Medulla oblongata (tissue), 1 donor: ENCODE measurements around the gene SNX20.
A peak's percentile ranks its signal among the peaks of the same experiment; 100 is the strongest.

Experiments
- DNase-seq: peaks from one replicate; pipeline ENCODE4 v3.0.0-alpha.2; 2015; ENCODE audit errors: extremely low spot score

SNX20 gene

DNA sequence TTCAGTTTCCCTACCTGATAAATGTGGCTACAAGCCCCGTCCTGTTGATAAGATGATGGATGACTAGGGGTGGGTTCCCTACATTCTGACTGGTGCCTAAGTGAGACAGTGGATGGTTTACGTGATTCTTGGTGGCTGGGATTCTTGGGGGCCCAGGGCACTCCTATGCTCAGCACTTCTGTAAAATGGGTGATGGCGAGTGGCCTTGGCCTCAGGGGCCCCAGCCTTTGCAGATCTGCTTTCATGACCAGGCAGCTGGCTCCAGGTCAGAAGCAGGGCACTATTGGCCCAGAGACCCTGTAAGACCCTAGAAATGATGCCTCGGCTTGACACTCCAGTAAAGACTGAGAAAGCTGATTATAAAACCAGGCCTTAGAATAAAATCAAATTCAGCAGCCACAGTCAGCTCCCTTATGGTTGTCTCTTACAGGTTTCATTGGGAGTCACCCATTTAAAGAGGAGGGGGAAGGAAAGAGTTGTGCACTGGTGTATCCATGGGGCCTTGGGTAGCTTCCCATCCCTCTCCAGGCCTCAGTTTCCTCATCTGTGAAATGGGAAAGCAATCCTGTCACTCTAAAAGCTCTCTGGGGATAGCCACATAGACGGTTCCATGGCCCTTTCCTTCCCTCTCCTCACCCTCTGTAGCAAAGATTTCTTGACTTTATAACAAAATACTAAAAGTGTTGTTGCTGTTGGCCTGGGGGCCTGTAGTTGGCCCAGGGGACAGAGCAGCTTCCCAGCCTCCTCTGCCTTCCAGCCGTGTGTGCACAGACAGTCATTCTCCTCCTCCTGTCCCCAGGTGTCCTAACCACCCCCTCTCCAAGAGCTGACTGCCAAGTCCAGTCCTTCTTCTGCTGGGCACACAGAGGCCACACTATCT lies 1.2 kb downstream of the SNX20 start:
- no peak for DNase-seq

DNA sequence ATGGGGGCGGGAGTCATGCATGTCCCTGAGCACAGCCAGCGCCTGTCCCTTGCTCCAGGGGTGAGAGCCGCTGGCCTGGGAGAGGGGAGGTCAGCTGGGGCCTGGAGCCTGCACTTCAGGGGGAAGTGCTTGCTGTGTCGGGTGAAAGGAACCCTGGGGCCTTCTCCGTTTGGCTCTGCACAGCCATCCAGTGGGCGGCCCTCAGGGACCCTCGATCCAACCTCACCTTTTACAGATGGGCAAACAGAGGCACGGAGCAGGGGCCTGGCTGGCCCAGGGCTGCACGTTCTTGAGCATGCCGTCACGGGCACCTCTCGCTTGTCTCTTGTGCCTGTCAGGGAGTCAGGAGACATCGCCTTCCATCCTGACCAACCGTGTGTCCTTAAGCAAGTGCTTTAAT lies 1.8 kb downstream of the SNX20 start:
- no peak for DNase-seq

DNA sequence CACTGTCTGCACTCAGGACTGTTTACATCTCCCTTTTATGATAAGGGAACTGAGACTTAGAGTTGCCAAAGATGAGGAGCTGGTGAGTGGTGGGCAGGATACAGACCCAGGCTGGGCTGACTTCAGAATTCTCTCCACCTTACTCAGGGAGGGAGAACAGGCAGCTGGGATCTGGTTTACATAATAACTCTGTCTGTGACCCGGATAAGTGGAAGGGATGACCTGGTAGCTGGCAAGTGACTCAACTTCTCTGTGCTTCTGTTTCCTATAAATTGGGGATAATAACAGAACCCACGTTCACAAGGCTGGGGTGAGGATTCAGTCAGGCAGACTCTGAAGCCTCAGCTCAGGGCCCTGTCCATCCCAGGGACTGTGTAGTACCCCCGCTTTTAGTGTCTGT lies 2.6 kb downstream of the SNX20 start:
- no peak for DNase-seq

DNA sequence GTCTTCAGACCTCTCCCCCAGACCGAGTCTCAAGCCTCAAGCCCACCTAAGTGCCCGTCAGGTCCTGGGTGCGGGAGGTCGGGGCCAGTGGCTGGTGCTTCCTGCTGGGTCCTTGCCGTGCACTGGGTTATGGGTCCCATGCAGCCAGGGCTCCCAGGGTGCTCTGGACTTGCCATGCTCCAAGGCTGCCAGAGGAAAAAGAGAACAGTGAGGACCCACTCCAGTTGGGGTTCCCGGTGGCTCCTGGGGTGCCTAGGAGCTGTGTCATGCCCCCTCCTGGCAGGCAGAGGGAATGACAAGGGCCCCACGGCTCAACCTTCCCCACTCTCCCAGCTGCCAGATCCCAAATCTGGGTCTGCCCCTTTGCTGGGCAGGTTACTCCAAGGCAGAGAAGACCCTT lies 3.8 kb downstream of the SNX20 start:
- DNase-seq: no peak

DNA sequence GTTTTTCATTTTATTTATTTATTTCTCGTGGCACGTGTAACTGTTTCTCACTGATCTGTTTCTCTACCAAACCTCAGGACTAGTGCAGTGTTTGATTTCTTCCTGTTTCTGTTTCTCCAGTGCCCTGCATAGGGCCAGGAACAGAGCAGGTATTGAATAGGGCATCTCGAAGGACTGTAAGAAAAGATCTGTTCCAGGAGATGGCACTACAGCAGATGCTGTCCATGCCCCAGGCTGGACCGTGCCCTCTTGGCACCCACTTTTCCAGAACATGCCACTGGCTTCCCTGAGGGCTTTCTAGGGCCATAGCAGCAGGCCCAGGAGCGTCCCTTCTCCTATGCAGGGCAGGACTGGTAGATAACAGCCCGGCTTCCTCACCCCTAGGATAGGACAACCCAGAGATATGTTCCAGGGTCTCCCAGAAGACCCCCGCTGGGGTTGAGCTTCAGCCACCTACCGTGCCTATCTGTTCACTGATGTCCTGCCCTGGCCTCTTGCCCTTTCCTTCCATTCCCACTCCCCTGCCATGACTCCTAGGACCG lies 4.4 kb downstream of the SNX20 start:
- DNase-seq: no peak

DNA sequence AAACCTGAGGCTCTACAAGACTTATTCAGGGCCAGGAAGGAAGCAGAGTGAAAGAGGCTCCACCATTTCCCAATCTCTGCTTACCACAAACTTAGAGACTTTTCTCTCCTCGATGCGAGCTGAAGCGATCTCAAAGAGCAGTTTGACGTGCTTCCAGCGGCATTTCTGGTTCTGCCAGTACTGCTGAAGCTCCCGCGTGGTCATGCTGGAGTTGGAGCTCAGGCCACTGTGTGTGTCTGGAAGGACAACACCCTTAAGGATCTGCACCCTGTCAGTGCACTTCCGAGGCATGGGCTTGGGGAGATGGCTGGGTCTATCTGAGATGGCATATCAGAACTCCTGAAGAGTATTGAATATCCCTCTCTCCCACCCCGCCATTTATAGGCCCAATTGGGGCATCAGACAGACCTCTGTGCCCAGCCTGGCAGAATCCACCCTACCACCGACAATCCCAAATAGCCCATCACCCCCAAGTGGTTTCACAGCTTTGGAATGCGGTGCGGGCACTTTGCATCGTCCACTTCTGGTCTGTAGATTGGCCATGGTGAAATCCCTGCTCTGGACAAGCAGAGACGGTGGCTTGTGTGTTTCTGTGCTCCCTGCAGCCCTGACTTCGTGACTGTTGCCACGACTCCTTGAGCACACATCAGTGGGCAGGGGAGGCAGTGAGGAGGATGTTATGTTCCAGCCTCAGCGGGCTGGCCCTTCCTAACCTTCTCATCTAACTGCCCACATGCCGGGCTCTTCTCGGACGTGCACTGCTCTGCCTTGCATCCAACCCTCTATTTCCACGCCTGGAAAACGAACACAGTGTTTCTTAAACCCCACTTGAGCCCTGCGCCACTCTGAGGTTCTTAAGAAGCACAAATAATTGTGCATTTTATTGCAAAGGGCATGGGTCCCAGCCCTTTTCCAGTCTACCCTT lies 5.2 kb downstream of the SNX20 start:
- DNase-seq: no peak

DNA sequence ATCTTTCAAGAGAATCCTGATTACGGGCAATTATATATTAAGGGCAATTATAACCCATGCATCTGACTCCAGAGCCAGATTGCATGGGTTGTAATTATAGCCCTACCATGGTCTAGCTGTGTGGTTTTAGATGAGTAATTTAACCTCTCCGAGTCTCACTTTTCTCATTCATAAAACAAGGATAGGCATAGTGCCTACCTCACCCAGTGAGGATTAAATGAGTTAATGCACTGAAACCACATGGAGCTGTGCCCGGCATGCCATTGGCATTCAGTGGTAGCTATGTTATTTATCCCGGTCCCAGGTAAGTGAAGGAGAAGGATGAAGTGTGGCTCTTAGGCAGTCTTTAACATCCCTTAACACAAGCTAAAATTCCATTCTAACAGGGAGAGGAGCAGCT lies 6.3 kb downstream of the SNX20 start:
- DNase-seq: no peak

DNA sequence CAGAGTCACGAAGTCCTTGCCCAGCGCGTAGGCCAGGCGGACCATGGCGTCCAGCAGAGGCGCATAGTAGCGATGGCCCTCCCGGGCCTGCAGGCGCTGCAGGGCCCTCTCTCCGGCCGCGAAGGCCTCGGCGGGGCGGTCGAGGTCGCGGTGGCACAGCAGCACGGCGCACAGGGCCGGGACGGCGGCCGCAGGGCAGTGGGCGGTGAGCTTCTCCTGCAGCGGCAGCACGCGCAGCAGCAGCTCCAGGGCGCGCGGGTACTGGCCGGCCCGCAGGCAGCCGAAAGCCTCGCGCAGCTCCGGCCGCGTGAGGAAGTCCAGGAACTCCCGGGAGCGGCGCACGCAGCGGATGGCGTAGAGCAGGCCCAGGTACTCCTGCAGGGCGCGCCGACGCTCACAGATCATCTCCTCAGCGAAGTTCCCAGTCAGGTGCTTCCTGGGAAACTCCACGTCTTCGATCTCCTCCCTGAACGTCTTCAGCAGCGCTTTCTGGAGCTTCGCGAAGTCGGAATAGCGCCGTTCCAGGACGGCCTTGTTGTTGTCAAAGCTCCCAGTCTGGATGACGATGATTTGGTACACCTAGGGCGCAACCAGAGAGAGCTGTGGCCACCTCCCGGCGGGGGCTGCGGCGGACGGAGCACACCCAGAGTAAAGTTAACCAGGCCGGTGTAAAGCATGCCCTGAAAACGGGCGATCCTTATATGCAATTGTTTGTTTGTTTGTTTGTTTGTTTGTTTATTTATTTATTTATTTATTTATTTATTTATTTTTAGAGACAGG lies 7.4 kb downstream of the SNX20 start:
- no peak for DNase-seq

DNA sequence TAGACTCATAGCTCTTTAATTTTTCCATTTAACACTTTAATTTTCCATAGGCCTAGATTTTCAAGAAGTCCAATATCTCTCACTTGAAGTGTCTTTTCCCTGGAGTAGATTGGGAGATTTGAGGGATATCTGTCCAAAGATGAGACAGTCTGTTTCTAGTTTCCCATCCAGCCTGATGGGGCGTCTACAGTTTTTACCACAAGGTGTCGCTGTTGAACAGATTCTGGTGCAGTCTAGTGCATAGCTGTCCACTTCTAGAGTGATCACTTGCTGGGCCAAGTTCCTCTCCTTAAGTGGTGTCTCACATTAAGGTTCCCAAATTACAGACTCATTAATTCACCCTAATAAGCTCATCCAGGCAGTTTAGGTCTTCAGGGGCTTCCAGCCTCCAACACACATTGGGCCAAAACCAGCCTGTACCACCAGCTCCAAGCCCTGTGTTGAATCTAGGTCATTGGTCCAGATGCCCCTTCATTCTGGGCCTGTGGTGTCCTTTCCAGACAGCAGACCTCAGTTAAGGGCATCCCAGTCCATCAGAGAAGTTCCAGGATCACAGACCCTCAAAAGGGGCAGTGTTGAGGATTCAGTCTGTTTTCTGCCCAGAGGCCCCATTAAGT lies 9.4 kb downstream of the SNX20 start:
- DNase-seq: no peak

DNA sequence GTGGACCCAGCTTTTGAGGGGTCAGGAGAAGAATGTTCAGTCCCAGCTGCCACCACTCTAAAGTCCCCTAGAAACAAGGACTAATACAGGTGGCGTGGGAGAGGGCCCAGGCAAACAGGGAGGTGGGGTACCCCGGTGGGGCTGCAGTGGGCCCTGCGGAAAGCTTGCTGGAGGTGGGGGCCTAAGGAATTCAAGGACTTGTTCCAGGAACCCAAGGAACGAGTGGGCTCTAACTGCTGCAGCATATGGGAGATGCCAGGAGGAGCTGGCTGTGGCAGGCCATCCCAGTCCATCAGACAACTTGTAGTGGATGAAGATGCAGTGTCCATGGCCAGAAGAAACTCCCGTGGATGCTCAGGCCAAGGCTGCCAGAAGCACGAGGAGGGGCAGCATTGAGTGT lies 10.6 kb downstream of the SNX20 start:
- no peak for DNase-seq

DNA sequence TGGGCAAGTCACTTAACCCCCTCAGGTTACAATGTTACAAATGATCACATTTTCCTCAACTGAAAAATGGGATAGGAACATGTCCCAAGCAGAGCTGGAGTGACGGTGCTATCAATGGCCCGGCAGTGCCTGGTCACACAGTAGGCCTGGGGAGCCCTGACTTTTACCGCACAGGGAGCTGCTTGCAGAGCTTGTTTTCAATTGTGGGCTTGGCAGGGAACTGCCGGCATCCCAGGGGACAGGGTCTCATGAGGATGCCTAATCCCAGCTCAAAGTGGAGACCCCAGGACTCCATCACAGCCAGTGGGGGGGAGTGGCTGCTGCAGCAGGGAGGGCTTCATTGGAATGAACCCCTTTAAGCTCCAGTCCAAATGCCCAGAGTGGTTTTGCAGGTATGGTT lies 11.4 kb downstream of the SNX20 start:
- no peak for DNase-seq

DNA sequence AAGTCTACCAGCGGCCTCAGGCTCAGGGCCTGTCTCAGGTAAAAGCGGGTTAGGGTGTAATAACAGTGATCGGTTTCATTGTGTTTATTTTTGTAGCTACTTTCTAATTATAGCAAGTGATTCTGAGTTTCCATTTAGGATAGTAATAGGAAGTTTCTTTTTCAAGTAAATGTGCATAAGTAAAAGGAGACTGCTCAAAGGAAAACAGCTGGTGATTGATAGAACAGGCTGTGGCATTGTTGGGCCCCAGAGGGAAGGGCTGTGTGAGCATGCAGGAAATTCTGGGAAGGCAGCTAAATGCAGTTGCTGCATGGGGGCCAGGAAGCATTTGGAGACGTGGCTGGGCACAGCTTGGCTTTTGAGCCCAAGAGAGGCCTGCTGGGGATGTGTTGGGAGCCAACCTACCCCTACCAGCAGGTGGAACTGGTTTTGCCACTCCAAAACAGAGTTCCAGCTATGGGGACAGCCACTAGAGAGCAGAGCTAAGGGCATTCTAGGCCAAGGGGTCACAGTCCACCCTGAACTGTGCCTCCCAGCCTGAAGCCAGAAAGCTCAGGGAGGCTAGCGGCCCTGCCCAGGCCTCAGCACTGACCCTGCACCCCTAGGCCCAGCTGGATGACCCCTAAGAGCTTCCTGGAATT lies 12.6 kb downstream of the SNX20 start:
- peak; percentile 42 for DNase-seq

DNA sequence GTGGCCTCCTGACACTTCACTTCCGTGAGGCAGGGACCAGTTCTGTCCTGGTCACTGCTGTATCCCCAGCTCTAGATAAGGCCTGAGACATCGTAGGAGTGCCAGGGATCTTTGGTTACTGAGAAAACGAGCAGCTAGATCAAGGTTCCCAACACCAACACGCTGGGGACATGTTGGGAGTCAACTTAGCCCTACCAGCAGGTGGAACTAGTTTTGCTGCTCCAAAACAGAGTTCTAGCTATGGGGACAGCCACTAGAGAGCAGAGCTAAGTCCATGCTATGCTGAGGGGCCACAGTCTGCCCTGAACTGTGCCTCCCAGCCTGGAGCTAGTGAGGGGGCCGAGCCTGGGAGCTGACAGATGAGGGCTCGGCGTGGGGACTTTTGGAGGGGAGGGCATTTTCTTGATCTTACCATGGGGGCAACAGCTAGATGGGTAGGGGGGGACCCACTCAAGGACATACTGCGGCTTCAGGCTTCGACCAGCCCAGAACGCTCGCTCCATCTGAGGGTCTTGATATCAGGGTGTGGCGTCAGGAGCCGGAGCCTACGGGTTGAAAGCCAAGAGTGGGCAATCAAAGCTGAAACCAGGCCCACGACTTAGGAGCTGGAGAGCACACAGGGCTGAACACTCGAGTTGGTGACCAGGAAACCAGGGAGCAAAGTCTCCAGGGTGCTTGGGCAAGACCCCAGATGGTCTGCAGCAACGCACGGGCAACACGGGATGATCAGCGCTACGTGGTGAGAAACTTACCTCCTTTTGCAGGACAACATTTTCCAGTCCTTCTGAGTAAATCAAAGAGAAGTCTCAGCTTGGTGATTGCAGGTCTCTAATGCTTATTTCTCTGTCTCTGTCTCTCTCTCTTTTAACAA lies 13.4 kb downstream of the SNX20 start:
- DNase-seq: no peak

DNA sequence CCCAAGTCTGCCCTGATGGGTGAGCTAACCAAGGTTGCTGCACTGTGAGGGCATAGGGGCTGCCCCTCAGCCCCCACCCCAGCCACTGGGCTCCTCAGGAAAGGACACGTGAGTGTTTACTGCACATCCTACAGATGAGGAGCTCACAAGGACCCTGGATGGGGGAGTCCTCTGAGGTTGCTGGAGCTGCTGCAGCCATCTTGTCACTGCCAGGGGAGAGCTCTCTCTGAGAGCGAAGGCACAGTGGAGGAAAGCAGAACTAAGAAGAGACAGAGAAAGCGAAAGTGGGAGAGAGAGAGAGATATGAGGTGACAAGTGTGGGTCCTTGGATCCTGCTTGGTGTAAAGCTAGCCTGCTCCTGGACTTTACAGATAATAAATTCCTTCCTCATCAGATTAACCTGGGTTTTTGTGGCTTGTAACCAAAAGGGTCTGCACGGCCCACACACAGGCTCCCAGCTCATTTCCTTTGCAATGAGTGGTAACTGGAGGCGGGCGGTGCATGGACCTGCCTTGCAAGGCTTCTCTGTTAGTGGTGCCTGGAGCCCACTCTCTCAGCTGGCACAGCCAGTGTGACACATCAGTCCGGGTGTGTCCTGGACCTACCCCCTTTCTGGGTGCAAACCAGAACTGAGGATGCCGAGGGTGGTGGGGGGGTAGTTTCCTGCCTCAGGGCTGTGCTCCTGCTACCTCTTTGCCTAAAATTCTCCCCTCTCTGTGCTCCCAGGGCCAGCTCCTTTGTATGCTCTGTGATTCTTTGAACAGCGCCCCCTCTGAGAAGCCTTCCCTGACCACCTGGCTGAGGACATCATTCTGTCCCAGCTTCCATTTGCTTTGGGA lies 14.2 kb downstream of the SNX20 start:
- no peak for DNase-seq

DNA sequence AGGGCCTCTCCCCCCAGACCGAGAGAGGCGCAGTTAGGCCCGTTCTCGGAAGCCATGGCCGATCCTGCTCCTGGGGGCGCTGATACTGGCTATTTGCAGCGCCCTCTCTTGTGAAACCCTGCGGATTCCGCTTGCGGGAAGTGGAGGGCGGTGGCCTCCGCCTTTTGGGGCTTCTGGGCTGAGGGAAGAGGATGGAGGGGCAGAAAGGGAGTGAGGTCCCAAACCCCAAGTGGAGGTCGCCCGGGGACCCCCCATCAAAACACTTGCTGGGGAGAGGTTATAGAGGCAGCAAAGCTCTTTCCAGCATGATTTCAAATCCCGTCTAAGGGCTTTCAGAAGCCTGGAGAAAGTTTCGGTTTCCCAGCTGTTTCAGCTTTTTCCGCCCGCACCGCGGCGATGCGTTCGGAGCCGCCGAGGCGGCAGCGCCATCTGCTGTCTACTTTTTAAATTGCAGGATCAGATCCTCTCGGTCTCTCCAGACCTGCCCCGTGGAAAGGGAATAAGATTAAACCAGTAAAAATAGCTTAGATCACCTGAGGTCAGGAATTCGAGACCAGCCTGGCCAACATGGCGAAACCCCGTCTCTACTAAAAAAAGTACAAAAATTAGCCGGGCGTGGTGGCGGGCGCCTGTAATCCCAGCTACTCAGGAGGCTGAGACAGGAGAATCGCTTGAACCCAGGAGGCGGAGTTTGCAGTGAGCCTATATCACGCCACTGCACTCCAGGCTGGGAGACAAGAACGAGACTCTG lies 15.8 kb downstream of the SNX20 start:
- DNase-seq: peak; percentile 82

DNA sequence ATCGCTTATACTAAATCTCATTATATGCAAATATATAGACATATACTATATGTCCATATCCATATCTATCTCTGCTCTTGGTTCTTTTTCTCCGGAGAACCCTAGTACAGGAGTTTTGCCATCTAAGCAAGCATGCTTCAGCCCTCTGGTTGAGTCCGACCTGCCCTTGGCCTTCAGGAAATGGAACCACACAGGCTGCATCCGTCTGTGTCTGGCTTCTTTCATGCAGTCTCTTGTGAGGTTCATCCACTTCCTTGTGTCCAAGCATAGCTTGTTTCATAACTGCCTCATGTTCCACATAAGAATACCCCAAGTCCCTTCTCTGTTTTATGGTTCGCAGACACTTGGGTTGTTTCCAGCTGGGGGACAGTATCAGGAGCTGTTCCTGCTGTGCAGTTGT lies 16.8 kb downstream of the SNX20 start:
- no peak for DNase-seq

DNA sequence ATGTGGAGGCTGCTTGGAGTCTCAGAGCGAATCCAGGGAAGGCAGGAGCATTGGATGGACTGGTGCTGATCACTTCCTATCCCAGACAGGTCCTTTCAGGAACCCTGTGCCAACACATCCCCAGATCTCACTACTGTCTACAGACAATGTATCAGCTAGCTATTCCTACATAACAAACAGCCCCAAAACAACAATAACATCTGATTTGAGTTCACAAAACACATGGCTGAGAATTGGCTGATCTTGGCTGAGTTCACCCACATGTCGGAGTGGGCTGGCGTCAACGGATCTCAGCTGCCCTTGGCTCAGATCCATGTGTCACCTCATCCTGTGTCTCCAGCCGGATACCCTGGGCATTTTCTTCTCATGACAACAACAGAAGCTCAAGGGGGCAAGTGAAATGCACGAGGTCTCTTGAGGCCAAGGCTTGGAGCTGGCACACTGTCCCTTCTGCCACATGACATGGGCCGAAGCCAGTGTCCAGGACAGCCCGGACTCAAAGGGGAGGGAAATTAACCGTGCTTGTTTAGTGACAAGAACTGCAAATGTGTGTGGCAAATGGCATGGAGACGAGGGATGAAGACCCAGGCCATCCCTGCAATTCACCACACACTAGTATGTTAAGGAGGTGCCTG lies 18.7 kb downstream of the SNX20 start:
- DNase-seq: no peak

DNA sequence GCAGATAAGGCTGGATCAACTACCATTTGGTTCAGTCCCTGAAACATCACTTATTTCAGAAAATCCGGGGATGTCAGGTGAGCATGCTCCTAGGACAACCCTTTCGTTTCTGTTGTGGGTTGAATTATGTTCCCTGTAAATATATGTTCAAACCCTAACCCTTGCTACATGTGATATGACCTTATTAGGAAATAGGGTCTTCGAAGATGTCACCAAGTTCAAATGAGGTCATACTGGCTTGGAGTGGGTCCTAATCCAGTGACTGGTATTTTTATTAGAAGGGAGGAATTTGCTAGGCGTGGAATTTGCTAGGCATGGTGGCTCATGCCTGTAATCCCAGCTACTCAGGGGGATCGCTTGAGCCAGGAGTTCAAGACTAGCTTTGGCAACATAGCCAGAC lies 21.3 kb downstream of the SNX20 start:
- DNase-seq: no peak
